ENCODE data around the gene PDILT. TPM values are rescaled to one million over a fixed set of nuclear protein-coding genes. Genes with fewer than 3 reads are reported as not detected.
A peak's percentile ranks its signal among the peaks of the same experiment; 100 is the strongest.

The PDILT gene
- total RNA-seq, 3 donors from 2014 or later = not detected

DNA sequence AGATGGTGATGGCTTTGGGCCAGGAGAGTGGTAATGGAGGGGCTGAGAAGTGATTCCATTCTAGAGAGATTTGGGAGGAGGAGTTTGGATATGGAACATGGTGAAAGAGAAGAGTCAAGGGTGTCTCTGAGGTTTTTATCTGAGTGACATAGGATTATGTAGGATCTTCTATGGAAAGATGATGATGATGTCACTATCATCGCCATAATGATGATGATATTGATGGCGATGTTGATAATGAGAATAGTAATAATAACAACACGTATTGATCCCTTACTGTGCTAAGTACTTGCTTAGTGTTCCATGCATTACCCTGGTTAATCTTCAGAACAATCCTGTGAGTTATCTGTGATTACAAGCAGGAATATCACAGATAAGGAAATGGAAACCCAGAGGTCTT lies 16.6 kb downstream of the PDILT start:
- intact Hi-C loops (cut with DNase I; ENCODE audit: low total_unique reads) = no loop called here
- no peak for TF ChIP-seq POLR2A (IDR thresholded peaks at IDR 0.05)
- no peak for TF ChIP-seq POLR2AphosphoS5 (IDR thresholded peaks at IDR 0.05)
- TF ChIP-seq, protein P1, sequence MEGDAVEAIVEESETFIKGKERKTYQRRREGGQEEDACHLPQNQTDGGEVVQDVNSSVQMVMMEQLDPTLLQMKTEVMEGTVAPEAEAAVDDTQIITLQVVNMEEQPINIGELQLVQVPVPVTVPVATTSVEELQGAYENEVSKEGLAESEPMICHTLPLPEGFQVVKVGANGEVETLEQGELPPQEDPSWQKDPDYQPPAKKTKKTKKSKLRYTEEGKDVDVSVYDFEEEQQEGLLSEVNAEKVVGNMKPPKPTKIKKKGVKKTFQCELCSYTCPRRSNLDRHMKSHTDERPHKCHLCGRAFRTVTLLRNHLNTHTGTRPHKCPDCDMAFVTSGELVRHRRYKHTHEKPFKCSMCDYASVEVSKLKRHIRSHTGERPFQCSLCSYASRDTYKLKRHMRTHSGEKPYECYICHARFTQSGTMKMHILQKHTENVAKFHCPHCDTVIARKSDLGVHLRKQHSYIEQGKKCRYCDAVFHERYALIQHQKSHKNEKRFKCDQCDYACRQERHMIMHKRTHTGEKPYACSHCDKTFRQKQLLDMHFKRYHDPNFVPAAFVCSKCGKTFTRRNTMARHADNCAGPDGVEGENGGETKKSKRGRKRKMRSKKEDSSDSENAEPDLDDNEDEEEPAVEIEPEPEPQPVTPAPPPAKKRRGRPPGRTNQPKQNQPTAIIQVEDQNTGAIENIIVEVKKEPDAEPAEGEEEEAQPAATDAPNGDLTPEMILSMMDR (IDR thresholded peaks at IDR 0.05) = no peak
- Histone ChIP-seq H3K36me3 (no peaks in the 10 kb centered on the region), H3K4me1 (no peaks in the 10 kb centered on the region), H3K27ac (no peak overlapping the region), H3K4me3 (no peak overlapping the region), H3K27me3 (no peaks in the 10 kb centered on the region), H3K9me3 (no peaks in the 10 kb centered on the region)
- DNase-seq (ENCODE audit: low spot score in 2 of 2) = no peak

DNA sequence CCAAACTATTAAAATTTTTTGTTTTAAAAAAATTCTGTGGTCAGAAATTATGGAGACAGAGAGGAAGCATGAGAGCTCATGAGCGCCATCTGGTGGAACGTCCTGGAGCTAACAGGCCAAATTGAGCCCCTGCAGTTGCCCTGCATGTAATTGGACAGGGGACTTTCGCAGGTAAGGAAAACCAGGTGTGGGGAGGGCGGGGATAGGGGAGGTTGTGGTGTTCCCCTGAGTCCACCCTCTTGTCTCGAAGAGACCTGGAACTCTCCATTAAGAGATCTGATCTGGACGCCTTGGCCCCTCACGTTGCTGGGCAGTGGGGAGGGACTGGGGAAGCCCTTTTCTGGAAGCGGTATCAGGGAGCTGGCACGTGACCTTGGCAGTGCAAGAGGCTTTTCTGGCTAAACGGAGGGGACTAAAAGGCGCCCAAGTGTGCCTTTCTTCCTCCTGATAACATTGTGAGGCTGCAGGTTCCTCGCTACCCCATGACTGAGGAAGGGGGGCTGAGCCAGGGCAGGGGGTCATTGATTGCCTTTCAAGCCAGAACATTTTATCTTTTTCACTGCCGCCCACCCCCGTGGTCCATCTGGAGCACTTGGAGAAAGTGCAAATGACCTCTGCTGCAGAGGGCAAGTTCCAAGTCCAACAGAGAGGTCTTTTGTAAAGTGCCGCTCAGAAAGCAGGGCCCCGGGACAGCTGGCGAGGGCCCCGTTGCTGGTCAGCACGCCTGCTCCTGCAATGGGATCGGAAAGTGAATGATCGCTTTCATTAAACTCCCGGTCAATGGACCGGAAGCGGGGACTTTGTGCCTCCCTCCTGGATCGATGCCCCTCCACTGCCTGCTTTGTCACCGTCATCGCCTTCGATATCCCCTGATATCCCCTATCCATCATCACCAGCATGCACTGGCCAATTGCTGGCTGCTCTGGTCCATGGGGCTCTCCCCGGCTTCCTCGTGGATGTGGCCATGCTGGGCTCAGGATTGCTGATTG lies 18.4 kb downstream of the PDILT start:
- intact Hi-C loops (cut with DNase I; ENCODE audit: low total_unique reads) = no loop called here
- H3K4me3 ChIP-seq = peak overlapping the region in 1 of 3 donors; percentile 3
- no peaks in the 10 kb centered on the region for H3K27me3 ChIP-seq
- TF ChIP-seq POLR2A (IDR thresholded peaks at IDR 0.05) (no peak), POLR2AphosphoS5 (IDR thresholded peaks at IDR 0.05) (no peak)
- TF ChIP-seq, protein P1 (IDR thresholded peaks at IDR 0.05) = peak; percentile 18 to 58 (median 57)
- H3K36me3 ChIP-seq = no peaks in the 10 kb centered on the region
- H3K4me1 ChIP-seq = no peaks in the 10 kb centered on the region
- H3K27ac ChIP-seq = no peak overlapping the region
- peak; percentile 36 to 70 for DNase-seq (ENCODE audit: low spot score in 2 of 2)
- H3K9me3 ChIP-seq = no peaks in the 10 kb centered on the region

DNA sequence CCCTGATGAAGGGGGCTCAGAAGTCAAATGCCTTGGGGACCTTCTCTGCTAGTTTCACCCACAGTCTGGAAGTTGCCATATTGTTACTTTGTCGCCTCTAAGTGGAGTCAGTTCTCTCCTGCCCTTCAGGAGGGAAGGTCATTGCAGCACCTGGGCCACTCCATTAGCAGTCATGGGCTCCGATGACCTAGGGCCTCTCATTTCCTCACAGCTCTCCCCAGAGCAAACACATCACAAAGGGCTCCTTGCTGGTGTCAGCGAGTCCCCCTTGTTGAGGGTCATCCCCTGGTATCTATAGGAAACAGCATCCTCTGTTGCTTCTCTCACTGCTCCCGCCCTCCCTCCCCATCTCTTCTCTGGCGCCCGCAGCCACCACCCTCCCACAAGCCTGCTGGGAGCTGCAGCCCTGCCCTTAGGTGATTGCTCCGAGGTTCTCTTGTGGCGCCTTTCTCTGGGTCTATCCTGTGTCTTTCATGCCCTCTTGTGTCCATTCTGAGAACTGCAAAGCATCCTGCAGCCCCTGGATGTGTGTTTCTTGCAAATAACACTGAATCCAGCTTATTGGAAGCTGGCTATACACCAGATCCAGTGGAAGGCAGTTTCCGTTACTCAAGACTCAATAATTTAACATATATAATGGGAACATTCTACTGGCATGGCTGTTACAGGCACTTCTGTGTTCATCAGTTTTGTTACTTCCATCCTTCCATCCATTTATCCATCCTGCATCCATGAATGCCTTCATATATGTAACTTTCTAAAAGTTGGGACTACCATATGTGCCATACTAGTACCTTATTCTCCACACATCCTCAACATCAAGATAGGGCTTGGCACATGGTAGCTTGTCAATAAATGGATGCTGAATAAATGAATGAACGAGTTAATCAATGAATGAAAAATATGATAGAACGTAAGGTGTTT lies 21.2 kb downstream of the PDILT start:
- DNase-seq (ENCODE audit: low spot score in 2 of 2) = peak in 1 of 2 donors; percentile 22
- TF ChIP-seq POLR2AphosphoS5 (IDR thresholded peaks at IDR 0.05) = no peak
- no peak for TF ChIP-seq POLR2A (IDR thresholded peaks at IDR 0.05)
- TF ChIP-seq, protein P1 (IDR thresholded peaks at IDR 0.05) = peak; percentile 26 to 77 (median 51)
- no peaks in the 10 kb centered on the region for H3K4me1 ChIP-seq
- intact Hi-C loops (cut with DNase I; ENCODE audit: low total_unique reads) = no loop called here
- no peaks in the 10 kb centered on the region for H3K9me3 ChIP-seq
- no peaks in the 10 kb centered on the region for H3K36me3 ChIP-seq
- H3K4me3 ChIP-seq = no peak overlapping the region
- no peak overlapping the region for H3K27ac ChIP-seq
- peaks cover 0 to 5% of the 10 kb centered on the region in 2 donors for H3K27me3 ChIP-seq

DNA sequence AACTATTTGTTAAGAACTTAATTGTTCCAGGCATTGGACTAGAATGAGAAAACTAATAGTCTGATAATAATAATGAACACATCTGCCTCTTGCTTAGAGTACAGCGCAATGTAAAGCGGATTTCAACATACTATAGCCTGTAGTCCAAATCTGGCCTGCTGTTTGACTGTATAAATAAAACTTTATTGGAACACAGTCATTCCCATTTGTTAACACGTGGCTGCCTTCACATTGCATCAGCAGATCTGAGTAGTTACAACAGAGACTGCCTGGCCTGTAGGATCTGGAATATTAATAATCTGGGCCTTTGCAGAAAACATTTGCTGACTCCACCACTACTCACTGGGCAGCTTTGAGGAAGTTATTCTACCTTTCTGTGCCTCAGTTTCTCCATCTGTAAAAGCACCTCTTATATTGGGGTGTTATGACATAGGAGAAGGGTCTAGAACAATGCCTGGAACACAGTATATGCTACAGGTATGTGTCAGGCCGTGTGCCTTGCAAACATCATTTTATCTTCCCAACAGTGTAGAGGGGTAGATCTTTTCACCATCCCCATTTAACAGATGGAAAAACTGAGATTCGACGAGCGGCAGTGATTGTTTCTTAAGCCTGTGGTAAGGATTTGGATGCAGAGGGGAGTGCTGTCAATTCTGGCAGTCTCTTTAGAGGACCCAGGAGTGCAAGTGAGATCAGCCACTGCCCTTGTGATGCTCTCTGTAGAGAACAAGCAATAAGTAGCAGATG lies 22.2 kb downstream of the PDILT start:
- Histone ChIP-seq H3K27me3 (peaks cover 0 to 5% of the 10 kb centered on the region in 2 donors), H3K36me3 (no peaks in the 10 kb centered on the region), H3K9me3 (no peaks in the 10 kb centered on the region), H3K27ac (no peak overlapping the region), H3K4me3 (no peak overlapping the region), H3K4me1 (no peaks in the 10 kb centered on the region)
- intact Hi-C loops (cut with DNase I; ENCODE audit: low total_unique reads) = no loop called here
- TF ChIP-seq POLR2A (IDR thresholded peaks at IDR 0.05) = no peak
- TF ChIP-seq, protein P1 (IDR thresholded peaks at IDR 0.05) = no peak
- TF ChIP-seq POLR2AphosphoS5 (IDR thresholded peaks at IDR 0.05) = no peak
- DNase-seq (ENCODE audit: low spot score in 2 of 2) = no peak
